Measurements from ENCODE around the gene CLTC.

DNA sequence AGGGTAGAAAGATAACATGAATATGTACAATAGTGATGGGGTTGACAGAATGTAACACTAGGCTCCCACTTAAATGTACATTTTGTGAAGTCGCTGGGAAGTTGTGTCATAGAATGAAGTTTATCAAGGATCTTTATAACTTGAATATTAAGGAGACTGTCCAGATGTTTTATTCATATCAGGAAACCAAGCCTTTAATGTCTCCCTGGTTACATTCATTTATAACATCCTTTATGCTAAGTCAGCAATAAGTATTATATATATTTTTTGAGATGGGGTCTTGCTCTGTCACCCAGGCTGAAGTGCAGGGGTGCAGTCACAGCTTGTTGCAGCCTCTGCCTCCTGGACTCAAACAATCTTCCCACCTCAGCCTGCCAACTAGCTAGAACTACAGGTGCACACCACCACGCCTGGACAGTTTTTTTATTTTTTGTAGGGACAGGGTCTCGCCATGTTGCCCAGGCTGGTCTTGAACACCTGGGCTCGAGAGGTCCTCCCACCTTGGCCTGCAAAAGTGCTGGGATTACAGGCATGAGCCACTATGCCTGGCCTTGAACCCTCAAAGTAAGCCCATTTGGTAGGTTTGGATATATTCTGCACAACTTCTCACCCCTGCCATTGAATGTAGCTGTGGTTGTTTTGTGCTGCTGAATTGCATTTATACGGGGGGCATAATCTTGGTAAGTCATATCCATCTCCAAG is 14.1 kb downstream of the CLTC start:
- TF ChIP-seq, protein P1, sequence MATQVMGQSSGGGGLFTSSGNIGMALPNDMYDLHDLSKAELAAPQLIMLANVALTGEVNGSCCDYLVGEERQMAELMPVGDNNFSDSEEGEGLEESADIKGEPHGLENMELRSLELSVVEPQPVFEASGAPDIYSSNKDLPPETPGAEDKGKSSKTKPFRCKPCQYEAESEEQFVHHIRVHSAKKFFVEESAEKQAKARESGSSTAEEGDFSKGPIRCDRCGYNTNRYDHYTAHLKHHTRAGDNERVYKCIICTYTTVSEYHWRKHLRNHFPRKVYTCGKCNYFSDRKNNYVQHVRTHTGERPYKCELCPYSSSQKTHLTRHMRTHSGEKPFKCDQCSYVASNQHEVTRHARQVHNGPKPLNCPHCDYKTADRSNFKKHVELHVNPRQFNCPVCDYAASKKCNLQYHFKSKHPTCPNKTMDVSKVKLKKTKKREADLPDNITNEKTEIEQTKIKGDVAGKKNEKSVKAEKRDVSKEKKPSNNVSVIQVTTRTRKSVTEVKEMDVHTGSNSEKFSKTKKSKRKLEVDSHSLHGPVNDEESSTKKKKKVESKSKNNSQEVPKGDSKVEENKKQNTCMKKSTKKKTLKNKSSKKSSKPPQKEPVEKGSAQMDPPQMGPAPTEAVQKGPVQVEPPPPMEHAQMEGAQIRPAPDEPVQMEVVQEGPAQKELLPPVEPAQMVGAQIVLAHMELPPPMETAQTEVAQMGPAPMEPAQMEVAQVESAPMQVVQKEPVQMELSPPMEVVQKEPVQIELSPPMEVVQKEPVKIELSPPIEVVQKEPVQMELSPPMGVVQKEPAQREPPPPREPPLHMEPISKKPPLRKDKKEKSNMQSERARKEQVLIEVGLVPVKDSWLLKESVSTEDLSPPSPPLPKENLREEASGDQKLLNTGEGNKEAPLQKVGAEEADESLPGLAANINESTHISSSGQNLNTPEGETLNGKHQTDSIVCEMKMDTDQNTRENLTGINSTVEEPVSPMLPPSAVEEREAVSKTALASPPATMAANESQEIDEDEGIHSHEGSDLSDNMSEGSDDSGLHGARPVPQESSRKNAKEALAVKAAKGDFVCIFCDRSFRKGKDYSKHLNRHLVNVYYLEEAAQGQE (IDR thresholded peaks at IDR 0.05; ENCODE audit: insufficient read depth in 1 of 2, low read depth in 2 of 2, low read length in 2 of 2), result no peak
- no peak for TF ChIP-seq POLR2AphosphoS5 (IDR thresholded peaks at IDR 0.05; ENCODE audit: low read depth, low read length)
- TF ChIP-seq SIN3A (IDR thresholded peaks at IDR 0.05; ENCODE audit: borderline replicate concordance, insufficient read depth, low read length), result no peak
- TF ChIP-seq TAF1 (IDR thresholded peaks at IDR 0.05; ENCODE audit: borderline replicate concordance, insufficient read depth, low read length), result no peak
